Right lobe of liver (tissue), 6 donors: Measurements from ENCODE around the gene CNNM1. TPM values are rescaled to one million over a fixed set of nuclear protein-coding genes. Genes with fewer than 3 reads are reported as not detected.

Source experiments
- ATAC-seq, 4 donors: fragments of 200-7000 bp; cut with Tn5 transposase; one replicate each; pipeline ENCODE4 v1.9.1; 2020; ENCODE audit warnings: mild to moderate bottlenecking in 4 of 4, moderate library complexity in 4 of 4
- DNase-seq, 3 donors: peaks; one replicate each; pipeline ENCODE4 v3.0.0-alpha.2; 2020
- H3K27ac ChIP-seq, 3 donors: fragments of 200-600 bp; one replicate each; pipeline ENCODE4 v1.8.0; 2022
- H3K27me3 ChIP-seq, 2 donors: fragments of 200-600 bp; one replicate each; pipeline ENCODE4 v1.8.0; 2022
- H3K36me3 ChIP-seq, 4 donors: fragments of 200-600 bp; sonication (generic) in 1 of 4; one replicate each; pipeline versions ENCODE4 v1.5.1 to v1.8.0; 2017 to 2022; ENCODE audit warnings: control low read depth in 1 of 4
- H3K4me1 ChIP-seq, 4 donors: fragments of 200-600 bp; sonication (generic) in 1 of 4; one replicate each; pipeline versions ENCODE4 v1.5.1 to v1.8.0; 2017 to 2022; ENCODE audit warnings: control low read depth in 1 of 4
- H3K4me3 ChIP-seq, 3 donors: fragments of 200-600 bp; one replicate each; pipeline ENCODE4 v1.8.0; 2022
- H3K9me3 ChIP-seq, 4 donors: fragments of 200-600 bp; sonication (generic) in 1 of 4; one replicate each; pipeline versions ENCODE4 v1.5.1 to v1.8.0; 2017 to 2022; ENCODE audit warnings: control low read depth in 1 of 4
- CTCF ChIP-seq, 4 donors: fragments of 200-600 bp in 3 of 4; fragments of 450-650 bp in 1 of 4; IDR thresholded peaks; one replicate each; pipeline versions ENCODE4 v1.5.1 to v1.8.0; 2016 to 2022; ENCODE audit warnings: antibody characterized with exemption in 4 of 4, mild to moderate bottlenecking in 2 of 4
- POLR2A ChIP-seq: fragments of 450-650 bp; IDR thresholded peaks from one replicate; pipeline ENCODE4 v1.6.1; 2017; ENCODE audit warnings: antibody characterized with exemption, mild to moderate bottlenecking
- WGBS: methylation state at CpG from one replicate; pipeline ENCODE4 v1.1.6; 2018; ENCODE audit warnings: low coverage, low lambda C conversion rate; ENCODE audit not compliant: insufficient coverage; ENCODE audit errors: missing lambda C conversion rate; 5-methylcytosine and 5-hydroxymethylcytosine counted together
- intact Hi-C, 2 donors: fragments of 100-400 bp; cut with DNase I; formaldehyde crosslinking; loops; one replicate each; pipeline versions ENCODE4 v1.11.2 to v1.14.1; 2022
- total RNA-seq, 6 experiments: library from RNA; depleted of rRNA in 2 of 6; stranded (reverse); fragments of >200 nt in 2 of 6; fragmentation: NEBNext Ultra II Directional in 3 of 6; extraction: Animal tissue kit (Norgen Biotek cat#: 25700) in 3 of 6; gene quantifications; one replicate each; pipeline versions ENCODE4 v1.1.0 to v1.2.4, GENCODE V29; 2016 to 2023
- donor health status: DM: no; HTN: yes; CAD: no.
- donor health status: DM: no; HTN: no; CAD: no.
- donor health status: DM: no; HTN: no; CAD: no.
- donor health status: DM: no; HTN: yes; CAD: no.
- donor health status: DM: no; HTN: yes; CAD: no.

CNNM1 gene
- total RNA-seq, 6 experiments from 2014 or later: 0.12 to 0.40 (median 0.20) TPM

DNA sequence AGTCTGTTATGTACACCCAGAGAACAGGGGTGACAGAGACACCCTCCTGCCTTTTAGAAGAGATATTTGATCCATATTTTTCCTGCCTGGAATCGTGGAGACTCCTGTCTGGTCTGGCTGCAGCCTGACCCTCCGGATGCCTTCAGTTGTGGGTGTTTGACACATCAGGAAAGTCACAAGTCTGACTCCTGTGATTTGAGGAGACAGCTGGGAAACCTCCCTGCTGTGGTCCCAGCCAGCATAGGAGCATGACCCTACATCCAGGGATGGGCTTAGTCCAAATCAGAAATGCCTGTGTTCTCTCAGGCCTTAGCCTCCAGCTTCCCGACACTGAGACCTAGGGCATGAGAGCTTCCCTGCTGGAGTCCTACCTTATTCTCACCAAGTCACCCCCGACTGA, 57.9 kb downstream of the CNNM1 start:
- ATAC-seq (no peak), DNase-seq (no peak)
- WGBS: 49% methylated on average over 2 of the region's 4 CpGs
- H3K4me1 ChIP-seq: no peaks in the 10 kb centered on the region
- H3K4me3 ChIP-seq: no peak overlapping the region
- TF ChIP-seq POLR2A (no peak), CTCF (IDR thresholded peaks at IDR 0.05) (no peak)
- H3K27ac ChIP-seq: no peak overlapping the region
- H3K36me3 ChIP-seq: no peaks in the 10 kb centered on the region
- no peaks in the 10 kb centered on the region for H3K9me3 ChIP-seq
- intact Hi-C loops: no loop called here
- no peaks in the 10 kb centered on the region for H3K27me3 ChIP-seq

GRCh38 chr10:99387541-99387940, 58.4 kb downstream of the CNNM1 start:
- DNase-seq (no peak), ATAC-seq (no peak)
- Histone ChIP-seq H3K36me3 (no peaks in the 10 kb centered on the region), H3K4me3 (no peak overlapping the region), H3K27me3 (no peaks in the 10 kb centered on the region), H3K27ac (no peak overlapping the region), H3K9me3 (no peaks in the 10 kb centered on the region), H3K4me1 (peaks cover 0 to 4% (median 0%) of the 10 kb centered on the region in 4 donors)
- no CpG with 5 or more reads among the region's 11 CpGs for WGBS
- intact Hi-C loops: no loop called here
- TF ChIP-seq POLR2A: no peak
- TF ChIP-seq CTCF (IDR thresholded peaks at IDR 0.05): no peak

DNA sequence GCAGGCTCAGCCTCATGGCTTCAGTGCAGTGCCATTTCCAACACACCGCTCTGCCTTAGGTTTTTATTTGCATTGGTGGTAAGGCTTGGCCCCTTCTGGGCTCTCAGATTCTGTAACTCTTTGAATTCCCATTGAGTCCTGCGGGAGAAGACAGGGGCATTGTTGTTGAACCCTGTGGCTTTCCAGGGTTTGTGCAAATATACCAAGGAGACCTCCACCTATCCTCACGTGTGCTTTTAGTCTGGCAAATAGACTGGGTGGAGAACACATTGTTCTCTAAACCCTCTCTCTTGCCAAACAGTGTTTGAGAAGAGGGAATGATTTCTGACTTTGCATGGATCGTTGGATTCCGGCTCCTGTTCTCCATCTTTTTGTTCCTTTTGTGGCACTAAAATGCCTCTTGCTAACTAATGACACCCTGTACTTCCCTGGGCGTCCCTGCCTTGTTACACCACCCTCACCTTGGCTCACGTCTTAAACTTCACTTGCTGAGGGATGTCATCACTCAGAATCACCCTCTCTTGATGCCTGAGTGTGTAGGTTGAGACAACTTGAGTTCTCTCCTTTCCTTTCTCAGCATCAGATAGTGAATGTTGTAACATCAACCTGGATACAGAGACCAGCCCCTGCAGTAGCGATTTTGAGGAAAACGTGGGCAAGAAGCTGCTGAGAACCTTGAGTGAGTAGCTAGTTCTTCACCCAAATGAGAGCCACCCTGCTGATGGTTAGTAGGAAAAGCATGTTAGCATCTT, 60.7 kb downstream of the CNNM1 start:
- WGBS: 54% methylated on average over 8 of the region's 9 CpGs
- no peak for ATAC-seq
- intact Hi-C loops: loop anchor here in 1 of 2 donors (10.0 kb wide), 1 partner anchor 225 kb away; no protein-coding TSS in a partner anchor

DNA sequence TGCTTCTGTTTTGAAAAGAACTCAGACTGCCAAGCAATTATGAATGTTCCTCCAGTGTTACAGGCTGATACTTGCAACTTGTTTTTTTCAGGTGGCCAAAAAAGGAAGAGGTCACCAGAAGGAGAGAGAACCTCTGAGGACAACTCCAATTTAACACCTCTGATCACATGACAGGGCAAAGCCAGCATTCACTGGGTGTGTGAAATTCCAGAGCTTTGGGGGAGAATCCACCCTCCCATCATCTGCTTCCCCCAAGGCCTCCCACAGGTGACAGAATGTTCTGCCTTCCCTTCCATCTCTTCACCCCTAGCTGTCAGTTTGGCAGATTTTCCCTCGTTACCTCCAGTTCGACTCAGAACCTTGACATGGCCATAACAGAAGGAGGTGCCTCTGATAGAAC, 62.2 kb downstream of the CNNM1 start:
- intact Hi-C loops: loop anchor here in 1 of 2 donors (10.0 kb wide), 1 partner anchor 223 kb away; no protein-coding TSS in a partner anchor
- DNase-seq (no peak), ATAC-seq (no peak)
- no peaks in the 10 kb centered on the region for H3K36me3 ChIP-seq
- no peaks in the 10 kb centered on the region for H3K9me3 ChIP-seq
- H3K4me1 ChIP-seq: peaks cover 0 to 29% (median 9%) of the 10 kb centered on the region in 4 donors
- TF ChIP-seq POLR2A: no peak
- TF ChIP-seq CTCF (IDR thresholded peaks at IDR 0.05): no peak
- no peaks in the 10 kb centered on the region for H3K27me3 ChIP-seq
- H3K4me3 ChIP-seq: no peak overlapping the region
- WGBS: 86% methylated on average over 2 of the region's 2 CpGs
- no peak overlapping the region for H3K27ac ChIP-seq

More for the DNA sequence above, 60.7 kb downstream of the CNNM1 start:
- H3K36me3 ChIP-seq: no peaks in the 10 kb centered on the region
- TF ChIP-seq POLR2A (no peak), CTCF (IDR thresholded peaks at IDR 0.05) (no peak)
- H3K4me3 ChIP-seq: no peak overlapping the region
- H3K9me3 ChIP-seq: no peaks in the 10 kb centered on the region
- no peak for DNase-seq
- peaks cover 0 to 17% (median 3%) of the 10 kb centered on the region in 4 donors for H3K4me1 ChIP-seq
- no peak overlapping the region for H3K27ac ChIP-seq
- H3K27me3 ChIP-seq: no peaks in the 10 kb centered on the region
